Tongue (tissue), 3 donors: ENCODE data around the gene GRIA2. TPM values are rescaled to one million over a fixed set of nuclear protein-coding genes. Genes with fewer than 3 reads are reported as not detected.
A peak's percentile ranks its signal among the peaks of the same experiment; 100 is the strongest.

Experiments
- DNase-seq: peaks from one replicate; pipeline ENCODE4 v3.0.0-alpha.2; 2015
- small RNA-seq: library from RNA; depleted of rRNA; stranded (forward); fragments of <200 nt; gene quantifications from one replicate; pipeline ENCODE3, GENCODE V24; 2014; ENCODE audit warnings: low replicate concordance
- total RNA-seq: library from RNA; depleted of rRNA; stranded (reverse); fragments of >200 nt; gene quantifications from one replicate; pipeline ENCODE4 v1.2.3, GENCODE V29; 2014

Gene GRIA2
- total RNA-seq, 1 donor from 2014 or later: 8.9 TPM

GRCh38 chr4:157372567-157372966 lies 152.0 kb downstream of the GRIA2 start:
- DNase-seq: no peak

GRCh38 chr4:157389741-157390140 lies 169.2 kb downstream of the GRIA2 start:
- DNase-seq: peak; percentile 90

DNA sequence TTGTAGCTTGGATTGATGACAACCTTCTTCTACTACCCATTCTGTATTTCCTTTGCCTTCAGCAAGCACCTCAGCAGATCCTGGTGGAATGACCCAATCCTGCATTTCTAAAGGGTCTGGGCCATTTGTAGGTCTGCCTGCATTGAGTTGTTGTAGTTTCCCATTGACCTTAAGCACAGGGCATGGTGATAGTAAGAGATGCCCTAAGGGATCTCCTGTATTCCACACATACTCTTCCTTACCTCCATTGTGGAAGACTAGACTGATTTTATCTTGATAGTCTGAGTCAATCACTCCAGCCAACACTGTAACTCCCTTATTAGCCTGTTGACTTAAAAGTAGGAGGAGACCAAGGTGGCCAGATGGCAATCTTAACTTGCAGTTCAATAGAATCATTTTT lies 184.5 kb downstream of the GRIA2 start:
- DNase-seq: no peak

Small RNA genes within 50 kb of the gene (small RNA-seq; reads per million reads assigned to genes)
- not detected for gene RNU6-582P

Other genes starting within 250 kb of the GRIA2 start
- 25.8 TPM for gene PDGFC, start 248.9 kb upstream of the GRIA2 start, total RNA-seq
- gene GLRB, start 144.6 kb upstream of the GRIA2 start, total RNA-seq: 2.8 TPM